Uterus (tissue), 4 donors: ENCODE measurements around the gene CBR3. TPM values are rescaled to one million over a fixed set of nuclear protein-coding genes. Genes with fewer than 3 reads are reported as not detected.
"Not testable (repeated sequence)": the region's sequence is repeated elsewhere in the genome, so short reads cannot be mapped to it uniquely, and the experiment has no call there.

Source experiments
- DNase-seq, 2 donors: peaks; one replicate each; pipeline ENCODE4 v3.0.0-alpha.2; 2019 to 2020
- H3K27ac ChIP-seq, 2 donors: fragments of 200-600 bp; sonication (generic); 1 replicate in 1 of 2; 2 replicates in 1 of 2; pipeline ENCODE4 v1.5.1; 2016 to 2018
- H3K27me3 ChIP-seq, 2 donors: fragments of 200-600 bp; sonication (generic); one replicate each; pipeline ENCODE4 v1.5.1; 2018 to 2019; ENCODE audit warnings: control low read depth in 1 of 2
- H3K36me3 ChIP-seq, 2 donors: fragments of 200-600 bp; sonication (generic); one replicate each; pipeline ENCODE4 v1.5.1; 2019; ENCODE audit warnings: control low read depth in 1 of 2
- H3K4me1 ChIP-seq, 2 donors: fragments of 200-600 bp; sonication (generic); one replicate each; pipeline ENCODE4 v1.5.1; 2018 to 2019; ENCODE audit warnings: control low read depth in 1 of 2
- H3K4me3 ChIP-seq, 2 donors: fragments of 200-600 bp; sonication (generic); 1 replicate in 1 of 2; 2 replicates in 1 of 2; pipeline ENCODE4 v1.5.1; 2018 to 2019; ENCODE audit warnings: mild to moderate bottlenecking in 1 of 2
- H3K9me3 ChIP-seq, 2 donors: fragments of 200-600 bp; sonication (generic); one replicate each; pipeline ENCODE4 v1.5.1; 2019; ENCODE audit warnings: control low read depth in 1 of 2
- POLR2A ChIP-seq, 2 donors: fragments of 450-650 bp; IDR thresholded peaks; one replicate each; pipeline ENCODE4 v1.6.1; 2016; ENCODE audit warnings: antibody characterized with exemption in 2 of 2, mild to moderate bottlenecking in 1 of 2, moderate library complexity in 1 of 2
- intact Hi-C: fragments of 100-400 bp; cut with DNase I; formaldehyde crosslinking; loops from one replicate; pipeline ENCODE4 v1.15.1; 2023; ENCODE audit warnings: low total_unique reads
- total RNA-seq, 4 donors: library from RNA; depleted of rRNA in 3 of 4; stranded (reverse); fragments of >200 nt in 3 of 4; gene quantifications; one replicate each; pipeline versions ENCODE4 v1.1.0 to v1.2.4, GENCODE V29; 2014 to 2023
- TF ChIP-seq, protein P1 (sequence below), 4 experiments: fragments of 200-600 bp in 2 of 4; fragments of 450-650 bp in 2 of 4; sonication (generic) in 2 of 4; IDR thresholded peaks; one replicate each; pipeline ENCODE4 v1.5.1; 2016 to 2019; ENCODE audit warnings: antibody characterized with exemption in 4 of 4, mild to moderate bottlenecking in 2 of 4, moderate library complexity in 1 of 4
- donor health status: DM: yes; HTN: yes; CAD: no.

The CBR3 gene
- total RNA-seq, 4 donors from 2014 or later: 2.6 to 7.3 (median 5.2) TPM

- Histone ChIP-seq H3K36me3 (no peaks in the 10 kb centered on the region), H3K9me3 (no peaks in the 10 kb centered on the region), H3K27me3 (no peaks in the 10 kb centered on the region), H3K4me1 (no peaks in the 10 kb centered on the region), H3K27ac (peak overlapping the region; percentile 80 to 97), H3K4me3 (peak overlapping the region; percentile 64 to 82)
- intact Hi-C loops: no loop called here
- DNase-seq: peak; percentile 69 to 72
- TF ChIP-seq, protein P1, sequence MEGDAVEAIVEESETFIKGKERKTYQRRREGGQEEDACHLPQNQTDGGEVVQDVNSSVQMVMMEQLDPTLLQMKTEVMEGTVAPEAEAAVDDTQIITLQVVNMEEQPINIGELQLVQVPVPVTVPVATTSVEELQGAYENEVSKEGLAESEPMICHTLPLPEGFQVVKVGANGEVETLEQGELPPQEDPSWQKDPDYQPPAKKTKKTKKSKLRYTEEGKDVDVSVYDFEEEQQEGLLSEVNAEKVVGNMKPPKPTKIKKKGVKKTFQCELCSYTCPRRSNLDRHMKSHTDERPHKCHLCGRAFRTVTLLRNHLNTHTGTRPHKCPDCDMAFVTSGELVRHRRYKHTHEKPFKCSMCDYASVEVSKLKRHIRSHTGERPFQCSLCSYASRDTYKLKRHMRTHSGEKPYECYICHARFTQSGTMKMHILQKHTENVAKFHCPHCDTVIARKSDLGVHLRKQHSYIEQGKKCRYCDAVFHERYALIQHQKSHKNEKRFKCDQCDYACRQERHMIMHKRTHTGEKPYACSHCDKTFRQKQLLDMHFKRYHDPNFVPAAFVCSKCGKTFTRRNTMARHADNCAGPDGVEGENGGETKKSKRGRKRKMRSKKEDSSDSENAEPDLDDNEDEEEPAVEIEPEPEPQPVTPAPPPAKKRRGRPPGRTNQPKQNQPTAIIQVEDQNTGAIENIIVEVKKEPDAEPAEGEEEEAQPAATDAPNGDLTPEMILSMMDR (IDR thresholded peaks at IDR 0.05): no peak
- TF ChIP-seq POLR2A (IDR thresholded peaks at IDR 0.05): peak in 1 of 2 donors; percentile 61
Measured at GRCh38 chr21:36135391-36136102, 668 bp downstream of the CBR3 start.

GRCh38 chr21:36139791-36140190, 4.9 kb downstream of the CBR3 start:
- intact Hi-C loops, DNase-seq: not testable (repeated sequence)

GRCh38 chr21:36141513-36141925, 6.6 kb downstream of the CBR3 start:
- H3K27ac ChIP-seq: no peak overlapping the region
- peak; percentile 60 to 88 for DNase-seq
- intact Hi-C loops: no loop called here

More at GRCh38 chr21:36139791-36140190, 4.9 kb downstream of the CBR3 start:
- H3K4me1 ChIP-seq, H3K27ac ChIP-seq, H3K9me3 ChIP-seq, H3K4me3 ChIP-seq, H3K36me3 ChIP-seq, H3K27me3 ChIP-seq: not testable (repeated sequence)

GRCh38 chr21:36144233-36144632, 9.4 kb downstream of the CBR3 start:
- H3K9me3 ChIP-seq, H3K36me3 ChIP-seq, H3K4me1 ChIP-seq, H3K4me3 ChIP-seq, intact Hi-C loops, H3K27me3 ChIP-seq, DNase-seq, H3K27ac ChIP-seq: not testable (repeated sequence)

More at GRCh38 chr21:36141513-36141925, 6.6 kb downstream of the CBR3 start:
- H3K9me3 ChIP-seq: no peaks in the 10 kb centered on the region
- no peak overlapping the region for H3K4me3 ChIP-seq
- no peaks in the 10 kb centered on the region for H3K4me1 ChIP-seq
- H3K36me3 ChIP-seq: no peaks in the 10 kb centered on the region
- TF ChIP-seq, protein P1 (IDR thresholded peaks at IDR 0.05): peak; percentile 70 to 80 (median 73)
- TF ChIP-seq POLR2A (IDR thresholded peaks at IDR 0.05): no peak
- H3K27me3 ChIP-seq: no peaks in the 10 kb centered on the region

DNA sequence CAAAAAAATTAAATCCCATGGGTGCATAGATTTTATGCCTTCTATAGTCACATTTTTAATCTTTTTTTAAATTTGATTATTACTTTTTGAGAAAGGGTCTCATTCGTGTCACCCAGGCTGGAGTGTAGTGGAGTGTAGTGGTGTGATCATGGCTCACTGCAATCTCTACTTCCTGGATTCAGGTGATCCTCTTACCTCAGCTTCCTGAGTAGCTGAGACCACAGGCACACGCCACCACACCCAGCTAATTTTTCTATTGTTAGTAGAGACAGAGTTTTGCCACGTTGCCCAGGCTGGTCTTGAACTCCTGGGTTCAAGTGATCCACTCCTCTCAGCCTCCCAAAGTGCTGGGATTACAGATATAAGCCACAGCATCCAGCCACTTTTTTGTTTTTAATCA, 10.4 kb downstream of the CBR3 start:
- TF ChIP-seq, protein P1 (IDR thresholded peaks at IDR 0.05): no peak
- no peak for TF ChIP-seq POLR2A (IDR thresholded peaks at IDR 0.05)
- H3K9me3 ChIP-seq: no peaks in the 10 kb centered on the region
- H3K27me3 ChIP-seq: no peaks in the 10 kb centered on the region
- no peak overlapping the region for H3K4me3 ChIP-seq
- no peaks in the 10 kb centered on the region for H3K36me3 ChIP-seq
- DNase-seq: no peak
- no peak overlapping the region for H3K27ac ChIP-seq
- H3K4me1 ChIP-seq: peaks cover 0 to 2% of the 10 kb centered on the region in 2 donors
- intact Hi-C loops: no loop called here

GRCh38 chr21:36147911-36148310, 13.0 kb downstream of the CBR3 start:
- no peaks in the 10 kb centered on the region for H3K36me3 ChIP-seq
- H3K9me3 ChIP-seq: no peaks in the 10 kb centered on the region
- no peak overlapping the region for H3K4me3 ChIP-seq
- H3K4me1 ChIP-seq: peaks cover 0 to 7% of the 10 kb centered on the region in 2 donors
- H3K27me3 ChIP-seq: no peaks in the 10 kb centered on the region
- intact Hi-C loops: no loop called here
- no peak overlapping the region for H3K27ac ChIP-seq
- TF ChIP-seq, protein P1 (IDR thresholded peaks at IDR 0.05): no peak
- TF ChIP-seq POLR2A (IDR thresholded peaks at IDR 0.05): no peak
- DNase-seq: no peak
